HepG2 (cell line): Measurements from ENCODE around the gene PARVB. TPM values are rescaled to one million over a fixed set of nuclear protein-coding genes. Genes with fewer than 3 reads are reported as not detected.

Source experiments
- ATAC-seq: fragments of 200-7000 bp; cut with Tn5 transposase; 3 replicates; pipeline ENCODE4 v1.9.1; 2020; ENCODE audit warnings: mild to moderate bottlenecking, moderate library complexity
- BruUV-seq: library from RNA; stranded (reverse); fragments of 400-500 nt; replicated peaks from 2 replicates; lab custom pipeline; 2021; lab: Mats Ljungman, UMichigan
- CTCF ChIA-PET: fragments of 300-600 bp; formaldehyde crosslinking; extraction: SDS; loops from one replicate; lab custom pipeline; 2021; ENCODE audit warnings: low total read pairs, inconsistent platforms, low intra/inter-chr PET ratio; lab: Yijun Ruan, JAX
- POLR2A ChIA-PET: fragments of 350-600 bp; sonication (Branson Sonifier 250); formaldehyde crosslinking; loops from one replicate; lab custom pipeline; 2020; ENCODE audit warnings: antibody characterized with exemption, inconsistent platforms; lab: Yijun Ruan, JAX
- DNase-seq: peaks from one replicate; pipeline ENCODE4 v3.0.0-alpha.2; 2015; ENCODE audit warnings: low spot score
- FAIRE-seq: peaks from 3 replicates; lab custom pipeline; 2011; peaks lifted over from hg19 to GRCh38; lab: Jason Lieb, UNC
- H2AFZ ChIP-seq: one replicate; pipeline ENCODE4 v1.6.1; 2011; ENCODE audit warnings: low read length, inconsistent platforms
- H3K27ac ChIP-seq: fragments of 300-600 bp; 3 replicates; pipeline ENCODE4 v1.8.0; 2011; ENCODE audit warnings: mixed run types, mild to moderate bottlenecking, mixed read lengths, low read length, inconsistent platforms; ENCODE audit not compliant: insufficient read depth; ENCODE audit errors: extremely low read length
- H3K27me3 ChIP-seq, 2 experiments: fragments of 200-600 bp in 1 of 2; 2 replicates in 1 of 2; 3 replicates in 1 of 2; pipeline versions ENCODE4 v1.6.0 to v1.8.0; 2011; ENCODE audit warnings: low read length in 2 of 2, mild to moderate bottlenecking in 2 of 2, moderate library complexity in 2 of 2, inconsistent platforms in 1 of 2; ENCODE audit not compliant: insufficient read depth in 2 of 2, control insufficient read depth in 1 of 2
- H3K36me3 ChIP-seq, 2 experiments: fragments of 200-600 bp in 1 of 2; replicated peaks in 1 of 2; 2 replicates in 1 of 2; 3 replicates in 1 of 2; pipeline versions ENCODE4 v1.5.1 to v1.8.0; 2011; ENCODE audit warnings: low read length in 2 of 2, inconsistent platforms in 1 of 2; ENCODE audit not compliant: insufficient read depth in 2 of 2, control insufficient read depth in 1 of 2
- H3K4me1 ChIP-seq: 2 replicates; pipeline ENCODE4 v1.5.1; 2012; ENCODE audit warnings: low read length, inconsistent platforms; ENCODE audit not compliant: insufficient read depth
- H3K4me2 ChIP-seq: 2 replicates; pipeline ENCODE4 v1.6.0; 2011; ENCODE audit warnings: low read depth, low read length, inconsistent platforms
- H3K4me3 ChIP-seq, 3 experiments: fragments of 200-600 bp in 1 of 3; sonication (generic), shearing (Covaris generic) in 1 of 3; replicated peaks in 1 of 3; 2 replicates each; pipeline ENCODE4 v1.5.1; 2011 to 2016; ENCODE audit warnings: low read length in 3 of 3, inconsistent platforms in 2 of 3, low read depth in 2 of 3, mild to moderate bottlenecking in 2 of 3, control low read depth in 1 of 3, mixed read lengths in 1 of 3; ENCODE audit not compliant: insufficient read depth in 1 of 3
- H3K79me2 ChIP-seq: one replicate; pipeline ENCODE4 v1.6.1; 2011; ENCODE audit warnings: low read length, inconsistent platforms; ENCODE audit not compliant: insufficient read depth
- H3K9ac ChIP-seq: 2 replicates; pipeline ENCODE4 v1.6.0; 2011; ENCODE audit warnings: mild to moderate bottlenecking, low read depth, low read length, inconsistent platforms; ENCODE audit not compliant: insufficient read depth
- H3K9me3 ChIP-seq: 2 replicates; pipeline ENCODE4 v1.5.1; 2012; ENCODE audit warnings: mild to moderate bottlenecking, low read length
- H4K20me1 ChIP-seq: 2 replicates; pipeline ENCODE4 v1.6.0; 2011; ENCODE audit warnings: inconsistent platforms, mild to moderate bottlenecking, low read length, moderate library complexity; ENCODE audit not compliant: insufficient read depth
- BHLHE40 ChIP-seq: IDR thresholded peaks from 2 replicates; pipeline ENCODE4 v1.6.1; 2011; ENCODE audit warnings: low read length, improper control_type of control experiment
- CENPBD1 ChIP-seq: sonication (generic); formaldehyde crosslinking; IDR thresholded peaks from 2 replicates; pipeline ENCODE4 v1.8.0; 2022; ENCODE audit warnings: missing genetic modification reagents, low read depth, mild to moderate bottlenecking, borderline replicate concordance
- MXD1 ChIP-seq: sonication (generic); formaldehyde crosslinking; IDR thresholded peaks from 2 replicates; pipeline ENCODE4 v1.4.0; 2020; ENCODE audit warnings: mild to moderate bottlenecking, missing genetic modification reagents
- RARA ChIP-seq: IDR thresholded peaks from 2 replicates; pipeline ENCODE4 v1.6.1; 2016; ENCODE audit warnings: missing genetic modification reagents, missing compliant biosample characterization
- SNAI1 ChIP-seq: sonication (generic); formaldehyde crosslinking; IDR thresholded peaks from 2 replicates; pipeline ENCODE4 v1.5.0; 2020; ENCODE audit warnings: mild to moderate bottlenecking, missing genetic modification reagents, borderline replicate concordance
- TCF7 ChIP-seq: sonication (generic); IDR thresholded peaks from 2 replicates; pipeline ENCODE4 v1.6.1; 2016; ENCODE audit warnings: antibody characterized with exemption, low read depth
- TOPORS ChIP-seq: sonication (generic); formaldehyde crosslinking; IDR thresholded peaks from 2 replicates; pipeline ENCODE4 v1.8.0; 2023; ENCODE audit warnings: mild to moderate bottlenecking, missing genetic modification reagents
- TRIM24 ChIP-seq: sonication (generic); formaldehyde crosslinking; IDR thresholded peaks from 2 replicates; pipeline ENCODE4 v1.8.0; 2022; ENCODE audit warnings: mild to moderate bottlenecking, missing genetic modification reagents
- ZFAT ChIP-seq: sonication (generic); formaldehyde crosslinking; conservative IDR thresholded peaks from 2 replicates; pipeline ENCODE4 v1.8.1; 2023; ENCODE audit warnings: missing genetic modification reagents, inconsistent platforms
- ZNF30 ChIP-seq: sonication (generic); formaldehyde crosslinking; IDR thresholded peaks from 2 replicates; pipeline ENCODE4 v1.5.0; 2020; ENCODE audit warnings: mild to moderate bottlenecking, missing genetic modification reagents
- ZNF317 ChIP-seq: sonication (generic); formaldehyde crosslinking; IDR thresholded peaks from 2 replicates; pipeline ENCODE4 v1.5.0; 2020; ENCODE audit warnings: mild to moderate bottlenecking, missing genetic modification reagents
- ZNF543 ChIP-seq: sonication (generic); formaldehyde crosslinking; IDR thresholded peaks from 2 replicates; pipeline ENCODE4 v1.4.0; 2020; ENCODE audit warnings: mild to moderate bottlenecking, missing genetic modification reagents
- ZNF616 ChIP-seq: sonication (generic); formaldehyde crosslinking; IDR thresholded peaks from 2 replicates; pipeline ENCODE4 v1.5.0; 2020; ENCODE audit warnings: low read depth, mild to moderate bottlenecking, missing genetic modification reagents
- ZNF713 ChIP-seq: sonication (generic); formaldehyde crosslinking; IDR thresholded peaks from 2 replicates; pipeline ENCODE4 v1.4.0; 2020; ENCODE audit warnings: mild to moderate bottlenecking, missing genetic modification reagents
- WGBS: methylation state at CpG from one replicate; pipeline ENCODE4 v1.1.6; 2017; ENCODE audit warnings: low lambda C conversion rate; 5-methylcytosine and 5-hydroxymethylcytosine counted together
- in situ Hi-C: cut with HindIII; loops from 2 replicates; pipeline ENCODE4 v1.10.0; 2017; ENCODE audit warnings: low pct_unique_long_range_greater_than_20kb; ENCODE audit not compliant: extremely low pct_ligation_motif_present
- intact Hi-C: fragments of 100-400 bp; cut with micrococcal nuclease; formaldehyde crosslinking; loops from one replicate; pipeline ENCODE4 v1.10.0; 2022; ENCODE audit not compliant: unreplicated experiment
- polyA plus RNA-seq, 8 experiments: library from polyadenylated mRNA; depleted of rRNA in 3 of 8; stranded (reverse) in 7 of 8; unstranded in 1 of 8; fragments of >200 nt; fragmentation: Illumina TruSeq in 4 of 8; extraction: Trizol in 4 of 8; gene quantifications; 2 replicates each; pipeline versions ENCODE4 v1.2.1 to v1.2.3, GENCODE V29; 2011 to 2016; ENCODE audit warnings: low read depth in 4 of 8, missing spikeins in 1 of 8, mixed read lengths in 1 of 8; ENCODE audit not compliant: insufficient read depth in 1 of 8
- total RNA-seq, 5 experiments: library from RNA; depleted of rRNA; stranded (reverse); fragments of >200 nt; fragmentation: Illumina TruSeq; extraction: Trizol; gene quantifications; 2 replicates each; pipeline ENCODE4 v1.2.3, GENCODE V29; 2016; ENCODE audit warnings: low read depth in 1 of 5

PARVB gene
- total and polyA plus RNA-seq, 2 of the 13 experiments (the other 11 are each of a cell fraction or from before 2014, with no cell fraction given) = 0.11 to 0.15 TPM

- no peak for FAIRE-seq
- no peaks in the 10 kb centered on the region for H3K4me1 ChIP-seq
Measured at GRCh38 chr22:44218071-44218470, 194.0 kb downstream of the PARVB start.

More at GRCh38 chr22:44218071-44218470, 194.0 kb downstream of the PARVB start:
- Histone ChIP-seq H2AFZ (no peak overlapping the region), H3K4me2 (no peak overlapping the region), H3K36me3 (no peaks in the 10 kb centered on the region), H3K4me3 (no peak overlapping the region), H3K9ac (no peak overlapping the region), H3K27me3 (peaks cover 0 to 6% of the 10 kb centered on the region in 2 experiments; a peak in 2 of 5 replicates), H3K79me2 (no peaks in the 10 kb centered on the region), H3K27ac (no peak overlapping the region), H3K9me3 (no peaks in the 10 kb centered on the region), H4K20me1 (no peaks in the 10 kb centered on the region)
- ATAC-seq (no peak), DNase-seq (no peak)
- 61% methylated on average over 4 of the region's 6 CpGs for WGBS
- intact Hi-C loops = loop anchor here (1.0 kb wide), 1 partner anchor 18 kb away; no protein-coding TSS in a partner anchor
- CTCF ChIA-PET = no interaction called here
- POLR2A ChIA-PET = no interaction called here
- BruUV-seq = no TSS peak
- in situ Hi-C loops = no loop called here
- no peak for TF ChIP-seq RARA
- no peak for TF ChIP-seq ZNF543 (CRISPR knock-in tag)
- TF ChIP-seq ZFAT (CRISPR knock-in tag) = no peak
- TF ChIP-seq TRIM24 (CRISPR knock-in tag) = no peak
- no peak for TF ChIP-seq CENPBD1
- no peak for TF ChIP-seq ZNF30
- no peak for TF ChIP-seq MXD1 (CRISPR knock-in tag)
- TF ChIP-seq ZNF616 = no peak
- TF ChIP-seq BHLHE40 = no peak
- TF ChIP-seq SNAI1 (CRISPR knock-in tag) = no peak
- no peak for TF ChIP-seq TOPORS (CRISPR knock-in tag)
- no peak for TF ChIP-seq ZNF317 (CRISPR knock-in tag)
- TF ChIP-seq TCF7 = no peak
- TF ChIP-seq ZNF713 (CRISPR knock-in tag) = no peak
